OCI-LY7 (cell line): ENCODE measurements around the gene L1TD1.

ENCODE experiments used
- EZH2phosphoT487 ChIP-seq: fragments of 200-600 bp; sonication (generic); IDR thresholded peaks from 2 replicates; pipeline ENCODE4 v1.6.1; 2018; ENCODE audit warnings: low read depth, borderline replicate concordance, mild to moderate bottlenecking, mixed run types, antibody characterized with exemption, low read length, moderate library complexity, mixed read lengths
- TF ChIP-seq, protein P1 (sequence below): fragments of 200-600 bp; sonication (generic); conservative IDR thresholded peaks from 2 replicates; pipeline ENCODE4 v1.5.1; 2014; ENCODE audit warnings: mild to moderate bottlenecking, antibody characterized with exemption, low read length, moderate library complexity, mixed read lengths

DNA sequence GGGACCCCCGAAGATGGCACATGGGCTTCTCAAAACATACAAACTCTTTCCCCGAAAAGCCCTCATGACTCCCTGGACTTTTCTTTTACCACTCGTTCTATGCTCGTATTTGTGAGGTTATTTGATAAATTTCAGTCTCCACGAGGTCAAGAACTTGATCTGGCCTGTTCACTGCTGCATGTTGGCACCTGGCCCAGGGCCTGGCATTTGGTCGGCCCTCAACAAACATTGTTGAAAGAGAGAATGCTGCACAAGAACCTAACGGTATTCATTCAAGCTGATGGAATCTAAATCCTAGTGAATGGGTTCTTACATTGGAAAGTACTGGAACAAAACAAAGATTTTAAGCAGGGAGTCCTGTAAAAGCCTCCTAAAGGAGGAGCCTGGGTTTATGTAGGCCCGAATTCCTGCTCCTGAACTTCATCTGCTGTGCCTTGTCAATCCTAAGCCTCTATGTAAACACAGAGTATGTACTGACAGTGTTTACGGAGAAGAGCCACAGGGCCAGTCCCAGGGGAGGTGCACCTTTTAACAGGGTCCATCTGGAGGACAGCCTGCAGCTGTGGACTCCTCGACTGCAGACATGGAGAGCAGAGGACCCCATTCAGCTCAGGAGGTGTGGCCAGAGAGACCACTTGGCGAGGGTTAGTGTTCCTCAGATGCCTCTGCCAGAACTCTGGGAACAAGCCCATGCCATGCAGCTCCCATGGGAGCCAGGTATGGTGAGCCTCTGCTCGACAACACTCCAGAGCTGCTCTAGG is 46.9 kb downstream of the L1TD1 start:
- TF ChIP-seq, protein P1, sequence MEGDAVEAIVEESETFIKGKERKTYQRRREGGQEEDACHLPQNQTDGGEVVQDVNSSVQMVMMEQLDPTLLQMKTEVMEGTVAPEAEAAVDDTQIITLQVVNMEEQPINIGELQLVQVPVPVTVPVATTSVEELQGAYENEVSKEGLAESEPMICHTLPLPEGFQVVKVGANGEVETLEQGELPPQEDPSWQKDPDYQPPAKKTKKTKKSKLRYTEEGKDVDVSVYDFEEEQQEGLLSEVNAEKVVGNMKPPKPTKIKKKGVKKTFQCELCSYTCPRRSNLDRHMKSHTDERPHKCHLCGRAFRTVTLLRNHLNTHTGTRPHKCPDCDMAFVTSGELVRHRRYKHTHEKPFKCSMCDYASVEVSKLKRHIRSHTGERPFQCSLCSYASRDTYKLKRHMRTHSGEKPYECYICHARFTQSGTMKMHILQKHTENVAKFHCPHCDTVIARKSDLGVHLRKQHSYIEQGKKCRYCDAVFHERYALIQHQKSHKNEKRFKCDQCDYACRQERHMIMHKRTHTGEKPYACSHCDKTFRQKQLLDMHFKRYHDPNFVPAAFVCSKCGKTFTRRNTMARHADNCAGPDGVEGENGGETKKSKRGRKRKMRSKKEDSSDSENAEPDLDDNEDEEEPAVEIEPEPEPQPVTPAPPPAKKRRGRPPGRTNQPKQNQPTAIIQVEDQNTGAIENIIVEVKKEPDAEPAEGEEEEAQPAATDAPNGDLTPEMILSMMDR, result no peak
- no peak for TF ChIP-seq EZH2phosphoT487
